ENCODE results near the gene CMTM4.
"Not testable (repeated sequence)": the region's sequence is repeated elsewhere in the genome, so short reads cannot be mapped to it uniquely, and the experiment has no call there.

Gene CMTM4

GRCh38 chr16:66637806-66638205 is 58.7 kb downstream of the CMTM4 start:
- TF ChIP-seq, protein P1, sequence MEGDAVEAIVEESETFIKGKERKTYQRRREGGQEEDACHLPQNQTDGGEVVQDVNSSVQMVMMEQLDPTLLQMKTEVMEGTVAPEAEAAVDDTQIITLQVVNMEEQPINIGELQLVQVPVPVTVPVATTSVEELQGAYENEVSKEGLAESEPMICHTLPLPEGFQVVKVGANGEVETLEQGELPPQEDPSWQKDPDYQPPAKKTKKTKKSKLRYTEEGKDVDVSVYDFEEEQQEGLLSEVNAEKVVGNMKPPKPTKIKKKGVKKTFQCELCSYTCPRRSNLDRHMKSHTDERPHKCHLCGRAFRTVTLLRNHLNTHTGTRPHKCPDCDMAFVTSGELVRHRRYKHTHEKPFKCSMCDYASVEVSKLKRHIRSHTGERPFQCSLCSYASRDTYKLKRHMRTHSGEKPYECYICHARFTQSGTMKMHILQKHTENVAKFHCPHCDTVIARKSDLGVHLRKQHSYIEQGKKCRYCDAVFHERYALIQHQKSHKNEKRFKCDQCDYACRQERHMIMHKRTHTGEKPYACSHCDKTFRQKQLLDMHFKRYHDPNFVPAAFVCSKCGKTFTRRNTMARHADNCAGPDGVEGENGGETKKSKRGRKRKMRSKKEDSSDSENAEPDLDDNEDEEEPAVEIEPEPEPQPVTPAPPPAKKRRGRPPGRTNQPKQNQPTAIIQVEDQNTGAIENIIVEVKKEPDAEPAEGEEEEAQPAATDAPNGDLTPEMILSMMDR (IDR thresholded peaks at IDR 0.05; ENCODE audit: low read depth, low read length, missing control alignments): no peak
- H3K4me3 ChIP-seq (replicated peaks; ENCODE audit: low read depth, low read length): no peak overlapping the region
- DNase-seq (ENCODE audit: extremely low read depth, low read depth): no peak

GRCh38 chr16:66636199-66636598 is 60.3 kb downstream of the CMTM4 start:
- no peak overlapping the region for H3K4me3 ChIP-seq (replicated peaks; ENCODE audit: low read depth, low read length)
- TF ChIP-seq, protein P1 (IDR thresholded peaks at IDR 0.05; ENCODE audit: low read depth, low read length, missing control alignments): no peak
- DNase-seq (ENCODE audit: extremely low read depth, low read depth): no peak

DNA sequence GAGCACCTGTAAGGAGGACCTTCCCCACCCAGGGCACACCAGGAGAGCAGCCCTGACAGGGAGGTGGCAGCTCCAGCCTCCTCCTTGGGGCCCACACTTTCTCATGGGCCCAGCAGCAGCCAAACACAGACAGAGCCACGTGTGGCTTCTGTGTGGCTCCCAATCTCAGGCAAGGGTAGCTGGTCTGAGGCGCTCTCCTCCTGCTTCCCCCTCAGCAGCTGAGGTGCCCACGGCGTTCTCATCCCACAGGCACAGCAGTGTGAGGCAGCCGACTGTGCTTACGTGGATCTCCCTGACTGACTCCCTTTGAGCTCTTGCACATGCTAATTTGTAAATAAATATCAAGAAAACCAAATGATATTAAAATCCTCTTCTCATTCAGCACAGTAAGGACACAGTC is 61.1 kb downstream of the CMTM4 start:
- TF ChIP-seq, protein P1 (IDR thresholded peaks at IDR 0.05; ENCODE audit: low read depth, low read length, missing control alignments): no peak
- no peak overlapping the region for H3K4me3 ChIP-seq (replicated peaks; ENCODE audit: low read depth, low read length)
- DNase-seq (ENCODE audit: extremely low read depth, low read depth): no peak

DNA sequence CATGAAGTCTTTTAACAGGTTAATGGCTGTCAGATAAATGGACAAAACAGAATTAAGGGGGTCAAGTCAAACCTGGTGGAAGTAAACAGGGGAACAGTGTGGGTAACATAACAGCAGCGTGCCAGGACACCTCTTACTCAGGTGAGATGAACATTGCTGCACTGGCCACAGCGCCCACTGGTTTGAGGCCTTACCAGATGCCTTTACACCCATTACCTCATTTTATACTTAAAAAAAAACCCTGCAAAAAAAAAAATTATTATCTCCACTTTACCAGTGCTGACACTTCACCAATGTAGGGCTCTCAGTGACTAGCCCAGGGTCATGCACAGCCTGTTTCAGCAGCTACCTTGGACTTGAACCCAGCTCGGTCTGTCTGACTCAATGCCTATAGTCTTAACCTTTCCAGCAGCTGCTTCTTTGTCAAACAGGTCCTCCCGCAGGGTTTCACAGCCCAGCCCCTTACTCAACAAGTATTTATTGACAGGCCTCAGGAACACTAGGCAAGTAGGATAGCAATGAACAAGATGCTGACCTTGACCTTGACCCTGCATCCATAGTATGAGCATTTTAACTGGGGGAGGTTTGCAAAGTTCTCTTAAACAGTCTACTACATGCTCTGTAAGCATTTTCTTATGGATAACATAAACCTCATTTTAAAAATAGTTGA is 61.9 kb downstream of the CMTM4 start:
- TF ChIP-seq, protein P1 (IDR thresholded peaks at IDR 0.05; ENCODE audit: low read depth, low read length, missing control alignments): no peak
- no peak for DNase-seq (ENCODE audit: extremely low read depth, low read depth)
- H3K4me3 ChIP-seq (replicated peaks; ENCODE audit: low read depth, low read length): no peak overlapping the region

DNA sequence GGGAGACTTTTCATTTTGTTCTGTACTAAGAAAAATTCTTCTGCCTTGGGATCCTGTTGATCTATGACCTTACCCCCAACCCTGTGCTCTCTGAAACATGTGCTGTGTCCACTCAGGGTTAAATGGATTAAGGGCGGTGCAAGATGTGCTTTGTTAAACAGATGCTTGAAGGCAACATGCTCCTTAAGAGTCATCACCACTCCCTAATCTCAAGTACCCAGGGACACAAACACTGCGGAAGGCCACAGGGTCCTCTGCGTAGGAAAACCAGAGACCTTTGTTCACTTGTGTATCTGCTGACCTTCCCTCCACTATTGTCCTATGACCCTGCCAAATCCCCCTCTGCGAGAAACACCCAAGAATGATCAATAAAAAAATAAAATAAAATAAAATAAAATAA is 65.0 kb downstream of the CMTM4 start:
- not testable (repeated sequence) for DNase-seq (ENCODE audit: extremely low read depth, low read depth)

DNA sequence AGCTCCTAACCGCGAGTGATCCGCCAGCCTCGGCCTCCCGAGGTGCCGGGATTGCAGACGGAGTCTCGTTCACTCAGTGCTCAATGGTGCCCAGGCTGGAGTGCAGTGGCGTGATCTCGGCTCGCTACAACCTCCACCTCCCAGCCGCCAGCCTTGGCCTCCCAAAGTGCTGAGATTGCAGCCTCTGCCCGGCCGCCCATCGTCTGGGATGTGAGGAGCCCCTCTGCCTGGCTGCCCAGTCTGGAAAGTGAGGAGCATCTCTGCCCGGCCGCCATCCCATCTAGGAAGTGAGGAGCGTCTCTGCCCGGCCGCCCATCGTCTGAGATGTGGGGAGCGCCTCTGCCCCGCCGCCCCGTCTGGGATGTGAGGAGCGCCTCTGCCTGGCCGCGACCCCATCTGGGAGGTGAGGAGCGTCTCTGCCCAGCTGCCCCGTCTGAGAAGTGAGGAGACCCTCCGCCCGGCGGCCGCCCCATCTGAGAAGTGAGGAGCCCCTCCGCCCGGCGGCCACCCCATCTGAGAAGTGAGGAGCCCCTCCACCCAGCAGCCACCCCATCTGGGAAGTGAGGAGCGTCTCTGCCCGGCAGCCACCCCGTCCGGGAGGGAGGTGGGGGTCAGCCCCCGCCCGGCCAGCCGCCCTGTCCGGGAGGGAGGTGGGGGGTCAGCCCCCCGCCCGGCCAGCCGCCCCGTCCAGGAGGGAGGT is 65.8 kb downstream of the CMTM4 start:
- H3K4me3 ChIP-seq (replicated peaks; ENCODE audit: low read depth, low read length); DNase-seq (ENCODE audit: extremely low read depth, low read depth): not testable (repeated sequence)

More for the DNA sequence above, 65.0 kb downstream of the CMTM4 start:
- not testable (repeated sequence) for H3K4me3 ChIP-seq (replicated peaks; ENCODE audit: low read depth, low read length)

GRCh38 chr16:66629856-66630255 is 66.7 kb downstream of the CMTM4 start:
- TF ChIP-seq, protein P1 (IDR thresholded peaks at IDR 0.05; ENCODE audit: low read depth, low read length, missing control alignments): no peak
- DNase-seq (ENCODE audit: extremely low read depth, low read depth): no peak
- H3K4me3 ChIP-seq (replicated peaks; ENCODE audit: low read depth, low read length): no peak overlapping the region

DNA sequence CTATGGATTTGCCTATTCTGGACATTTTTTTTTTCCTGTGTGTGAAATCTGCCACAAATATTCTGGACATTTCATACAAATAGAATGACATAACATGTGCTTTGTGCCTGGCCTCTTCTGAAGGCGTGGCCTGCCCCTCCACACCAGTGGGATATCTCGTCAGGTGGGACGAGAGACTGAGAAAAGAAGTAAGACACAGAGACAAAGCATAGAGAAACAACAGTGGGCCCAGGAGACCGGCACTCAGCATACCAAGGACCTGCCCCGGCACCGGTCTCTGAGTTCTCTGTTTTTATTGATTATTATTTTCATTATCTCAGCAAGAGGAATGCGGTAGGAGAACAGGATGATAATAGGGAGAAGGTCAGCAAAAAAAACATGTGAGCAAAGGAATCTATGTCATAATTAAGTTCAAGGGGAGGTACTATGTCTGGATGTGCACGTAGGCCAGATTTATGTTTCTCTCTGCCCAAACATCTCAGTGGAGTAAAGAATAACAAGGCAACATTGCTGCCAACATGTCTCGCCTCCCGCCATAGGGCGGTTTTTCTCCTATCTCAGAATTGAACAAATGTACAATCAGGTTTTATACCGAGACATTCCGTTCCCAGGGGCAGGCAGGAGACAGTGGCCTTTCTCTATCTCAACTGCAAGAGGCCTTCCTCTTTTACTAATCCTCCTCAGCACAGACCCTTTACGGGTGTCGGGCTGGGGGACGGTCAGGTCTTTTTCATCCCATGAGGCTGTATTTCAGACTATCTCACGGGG is 68.7 kb downstream of the CMTM4 start:
- DNase-seq (ENCODE audit: extremely low read depth, low read depth); H3K4me3 ChIP-seq (replicated peaks; ENCODE audit: low read depth, low read length): not testable (repeated sequence)

Measured in HFF-Myc (cell line).